DND-41 (cell line): ENCODE results near the gene CD300LG.

Experiments
- EZH2 ChIP-seq: IDR thresholded peaks from 3 replicates; pipeline ENCODE4 v1.6.1; 2012; ENCODE audit warnings: borderline replicate concordance, low read depth, mild to moderate bottlenecking, moderate library complexity, low read length, inconsistent platforms; ENCODE audit not compliant: severe bottlenecking
- TF ChIP-seq, protein P1 (sequence below): IDR thresholded peaks from 2 replicates; pipeline ENCODE4 v1.5.1; 2012; ENCODE audit warnings: borderline replicate concordance, low read length, moderate library complexity, mild to moderate bottlenecking; ENCODE audit not compliant: poor library complexity, severe bottlenecking; ENCODE audit errors: extremely low read depth

DNA sequence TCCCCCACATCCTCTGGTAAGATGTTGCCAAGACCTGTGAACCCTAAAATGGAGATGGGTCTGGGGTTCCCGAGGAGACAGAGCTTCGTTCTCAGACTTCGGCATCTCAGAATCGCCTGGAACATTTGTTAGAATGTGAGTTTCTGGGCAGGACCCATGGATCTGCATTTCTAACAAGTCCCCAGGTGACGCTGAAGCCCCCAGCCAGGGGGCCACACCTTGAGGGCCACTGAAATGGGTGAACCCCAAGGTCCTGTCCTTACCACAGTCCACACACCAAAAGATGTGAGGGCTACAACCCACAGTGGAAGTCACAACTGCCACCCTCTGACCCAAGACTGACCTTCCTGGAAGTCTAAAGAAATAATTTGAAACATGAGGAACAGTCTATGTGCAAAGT is 28.0 kb upstream of the CD300LG start:
- TF ChIP-seq, protein P1, sequence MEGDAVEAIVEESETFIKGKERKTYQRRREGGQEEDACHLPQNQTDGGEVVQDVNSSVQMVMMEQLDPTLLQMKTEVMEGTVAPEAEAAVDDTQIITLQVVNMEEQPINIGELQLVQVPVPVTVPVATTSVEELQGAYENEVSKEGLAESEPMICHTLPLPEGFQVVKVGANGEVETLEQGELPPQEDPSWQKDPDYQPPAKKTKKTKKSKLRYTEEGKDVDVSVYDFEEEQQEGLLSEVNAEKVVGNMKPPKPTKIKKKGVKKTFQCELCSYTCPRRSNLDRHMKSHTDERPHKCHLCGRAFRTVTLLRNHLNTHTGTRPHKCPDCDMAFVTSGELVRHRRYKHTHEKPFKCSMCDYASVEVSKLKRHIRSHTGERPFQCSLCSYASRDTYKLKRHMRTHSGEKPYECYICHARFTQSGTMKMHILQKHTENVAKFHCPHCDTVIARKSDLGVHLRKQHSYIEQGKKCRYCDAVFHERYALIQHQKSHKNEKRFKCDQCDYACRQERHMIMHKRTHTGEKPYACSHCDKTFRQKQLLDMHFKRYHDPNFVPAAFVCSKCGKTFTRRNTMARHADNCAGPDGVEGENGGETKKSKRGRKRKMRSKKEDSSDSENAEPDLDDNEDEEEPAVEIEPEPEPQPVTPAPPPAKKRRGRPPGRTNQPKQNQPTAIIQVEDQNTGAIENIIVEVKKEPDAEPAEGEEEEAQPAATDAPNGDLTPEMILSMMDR, result no peak
- no peak for TF ChIP-seq EZH2
